H1 (cell line): ENCODE measurements around the gene CCDC120. TPM values are rescaled to one million over a fixed set of nuclear protein-coding genes. Genes with fewer than 3 reads are reported as not detected.

Source experiments
- RBBP5 ChIP-seq: IDR thresholded peaks from 2 replicates; pipeline ENCODE4 v1.7.1; 2012; ENCODE audit warnings: low read depth, mild to moderate bottlenecking, inconsistent platforms, low read length, moderate library complexity, borderline replicate concordance
- SIN3A ChIP-seq, 2 experiments: IDR thresholded peaks in 1 of 2; conservative IDR thresholded peaks in 1 of 2; 2 replicates each; pipeline ENCODE4 v1.6.1; 2011 to 2012; ENCODE audit warnings: low read length in 2 of 2, improper control_type of control experiment in 1 of 2, low read depth in 1 of 2, mild to moderate bottlenecking in 1 of 2
- polyA plus RNA-seq, 7 experiments: library from polyadenylated mRNA; depleted of rRNA in 3 of 7; stranded (reverse) in 5 of 7; unstranded in 2 of 7; fragments of >200 nt in 5 of 7; fragments of 200-250 nt in 2 of 7; gene quantifications; 1 replicate in 5 of 7; 2 replicates in 1 of 7; 4 replicates in 1 of 7; pipeline versions ENCODE4 v1.2.1 to v1.2.3, GENCODE V29; 2011 to 2013; ENCODE audit warnings: missing spikeins in 2 of 7, mixed read lengths in 2 of 7
- total RNA-seq: library from RNA; stranded (reverse); fragmentation: NEBNext Ultra II Directional; extraction: Animal tissue kit (Norgen Biotek cat#: 25700); gene quantifications from 2 replicates; pipeline ENCODE4 v1.2.1, GENCODE V29; 2021
- TF ChIP-seq, protein P1 (sequence below): IDR thresholded peaks from 2 replicates; pipeline ENCODE4 v1.6.1; 2012; ENCODE audit warnings: inconsistent platforms

Gene CCDC120
- total and polyA plus RNA-seq, 2 of the 8 experiments (the other 6 are each of a cell fraction or from before 2014, with no cell fraction given): 4.9 to 11.9 TPM

DNA sequence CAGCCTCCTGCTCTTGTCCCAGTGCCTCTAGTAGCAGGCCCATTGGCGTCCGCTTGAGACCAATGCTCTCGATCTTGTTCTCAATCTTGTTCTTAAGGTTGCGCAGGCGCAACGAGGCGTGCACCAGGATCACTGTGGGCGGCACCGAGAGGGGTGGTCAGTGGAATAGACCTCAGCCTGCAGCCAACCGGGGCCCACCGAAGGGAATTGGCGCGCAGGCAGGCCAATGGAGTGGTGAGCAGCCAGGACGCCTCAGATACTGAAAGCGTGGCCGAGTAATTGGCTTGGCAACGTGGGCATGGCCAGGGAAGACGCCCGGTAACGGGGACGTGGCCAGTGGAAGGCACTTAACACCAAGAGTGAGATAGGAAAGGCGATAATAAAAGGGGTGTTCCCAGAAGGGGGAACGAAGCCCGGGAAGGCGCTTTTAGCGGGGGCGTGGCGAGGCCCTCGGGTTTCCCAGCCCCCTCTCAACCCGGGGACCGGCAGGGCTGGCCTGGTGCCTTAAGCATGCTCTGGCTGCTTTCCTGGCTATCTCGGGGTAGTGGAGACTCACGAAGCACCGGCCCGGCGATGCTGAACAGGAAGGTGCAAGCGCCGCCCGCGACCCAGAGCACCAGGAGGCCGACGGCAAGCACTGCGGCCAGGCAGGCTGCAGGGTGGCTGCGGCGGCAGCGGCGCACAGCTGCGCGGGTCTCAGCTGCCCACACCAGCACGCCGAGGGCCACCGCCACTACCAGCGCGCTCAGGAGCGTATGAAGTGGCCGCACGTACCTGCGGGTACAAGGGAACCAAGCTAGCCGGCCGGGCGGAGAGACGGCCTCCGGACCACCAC, 13.3 kb downstream of the CCDC120 start (continued):
- TF ChIP-seq, protein P1, sequence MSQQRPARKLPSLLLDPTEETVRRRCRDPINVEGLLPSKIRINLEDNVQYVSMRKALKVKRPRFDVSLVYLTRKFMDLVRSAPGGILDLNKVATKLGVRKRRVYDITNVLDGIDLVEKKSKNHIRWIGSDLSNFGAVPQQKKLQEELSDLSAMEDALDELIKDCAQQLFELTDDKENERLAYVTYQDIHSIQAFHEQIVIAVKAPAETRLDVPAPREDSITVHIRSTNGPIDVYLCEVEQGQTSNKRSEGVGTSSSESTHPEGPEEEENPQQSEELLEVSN: peak; percentile 77
- TF ChIP-seq RBBP5: no peak
- 0 out of 4 replicates have a peak, but pooled peaks of 1 of the 2 experiments have one; percentile 7 for TF ChIP-seq SIN3A (conservative IDR thresholded peaks at IDR 0.05 in 1 of 2, IDR thresholded peaks at IDR 0.05 in 1 of 2; ENCODE audit: low read depth in 1 of 2, low read length in 2 of 2)
- TF ChIP-seq, all 59 proteins: peak for 7
